Neuronal stem cell (in vitro differentiated cells): ENCODE results near the gene SEMA3F.
A peak's percentile ranks its signal among the peaks of the same experiment; 100 is the strongest.

Experiments
- DNase-seq: peaks from one replicate; pipeline ENCODE4 v3.0.0-alpha.2; 2013; ENCODE audit warnings: low spot score
- H2AFZ ChIP-seq: one replicate; pipeline ENCODE4 v1.6.1; 2013; ENCODE audit warnings: mild to moderate bottlenecking, low read length, inconsistent platforms
- H2AK5ac ChIP-seq: 2 replicates; pipeline ENCODE4 v1.6.1; 2013; ENCODE audit warnings: low read depth, mild to moderate bottlenecking, inconsistent platforms, low read length, moderate library complexity, mixed read lengths
- H2BK120ac ChIP-seq: 2 replicates; pipeline ENCODE4 v1.6.1; 2013; ENCODE audit warnings: low read depth, mild to moderate bottlenecking, inconsistent platforms, low read length, moderate library complexity, mixed read lengths
- H2BK12ac ChIP-seq: one replicate; pipeline ENCODE4 v1.6.1; 2013; ENCODE audit warnings: low read length, inconsistent platforms
- H2BK15ac ChIP-seq: 2 replicates; pipeline ENCODE4 v1.6.1; 2013; ENCODE audit warnings: mild to moderate bottlenecking, low read length, inconsistent platforms, mixed read lengths
- H2BK5ac ChIP-seq: one replicate; pipeline ENCODE4 v1.6.1; 2013; ENCODE audit warnings: inconsistent platforms, mild to moderate bottlenecking, low read length, moderate library complexity
- H3K14ac ChIP-seq: one replicate; pipeline ENCODE4 v1.6.1; 2013; ENCODE audit warnings: low read length, inconsistent platforms
- H3K18ac ChIP-seq: 2 replicates; pipeline ENCODE4 v1.6.1; 2013; ENCODE audit warnings: low read length, inconsistent platforms
- H3K23ac ChIP-seq: 2 replicates; pipeline ENCODE4 v1.6.1; 2013; ENCODE audit warnings: low read depth, mild to moderate bottlenecking, mixed read lengths, low read length, inconsistent platforms; ENCODE audit not compliant: poor library complexity
- H3K27ac ChIP-seq: replicated peaks from 3 replicates; pipeline ENCODE4 v1.5.1; 2013; ENCODE audit warnings: low read length, inconsistent platforms
- H3K27me3 ChIP-seq, 3 experiments: 2 replicates each; pipeline ENCODE4 v1.6.1; 2013; ENCODE audit warnings: low read length in 3 of 3, mild to moderate bottlenecking in 2 of 3, inconsistent platforms in 1 of 3, low read depth in 1 of 3, mixed read lengths in 1 of 3, moderate library complexity in 1 of 3; ENCODE audit not compliant: control insufficient read depth in 3 of 3, insufficient read depth in 3 of 3
- H3K36me3 ChIP-seq, 2 donors: replicated peaks in 1 of 2; 2 replicates each; pipeline ENCODE4 v1.6.1; 2013; ENCODE audit warnings: low read length in 2 of 2; ENCODE audit not compliant: control insufficient read depth in 2 of 2, insufficient read depth in 2 of 2
- H3K4ac ChIP-seq: 2 replicates; pipeline ENCODE4 v1.6.1; 2013; ENCODE audit warnings: inconsistent platforms, mild to moderate bottlenecking, low read length, moderate library complexity
- H3K4me1 ChIP-seq, 2 donors: 1 replicate in 1 of 2; 2 replicates in 1 of 2; pipeline ENCODE4 v1.6.1; 2013; ENCODE audit warnings: low read length in 2 of 2, low read depth in 1 of 2; ENCODE audit not compliant: control insufficient read depth in 2 of 2, insufficient read depth in 1 of 2
- H3K4me2 ChIP-seq: one replicate; pipeline ENCODE4 v1.6.1; 2013; ENCODE audit warnings: mild to moderate bottlenecking, low read length, inconsistent platforms; ENCODE audit not compliant: insufficient read depth, poor library complexity, severe bottlenecking
- H3K4me3 ChIP-seq, 2 donors: 2 replicates each; pipeline ENCODE4 v1.5.1; 2013; ENCODE audit warnings: low read length in 2 of 2, mild to moderate bottlenecking in 2 of 2, inconsistent platforms in 1 of 2, moderate library complexity in 1 of 2
- H3K79me1 ChIP-seq: one replicate; pipeline ENCODE4 v1.6.1; 2013; ENCODE audit warnings: low read depth, mild to moderate bottlenecking, inconsistent platforms, low read length, moderate library complexity
- H3K9ac ChIP-seq: one replicate; pipeline ENCODE4 v1.6.1; 2013; ENCODE audit warnings: mild to moderate bottlenecking, low read depth, low read length, inconsistent platforms; ENCODE audit not compliant: poor library complexity
- H3K9me3 ChIP-seq, 2 donors: replicated peaks in 1 of 2; 2 replicates each; pipeline versions ENCODE3 to v1.6.1; 2013; ENCODE audit warnings: low read length in 2 of 2, mild to moderate bottlenecking in 2 of 2, inconsistent platforms in 1 of 2, low read depth in 1 of 2, mixed read lengths in 1 of 2, moderate library complexity in 1 of 2; ENCODE audit not compliant: control insufficient read depth in 2 of 2, insufficient read depth in 1 of 2
- H4K8ac ChIP-seq: one replicate; pipeline ENCODE4 v1.6.1; 2013; ENCODE audit warnings: low read depth, mild to moderate bottlenecking, inconsistent platforms, low read length, moderate library complexity
- H4K91ac ChIP-seq: one replicate; pipeline ENCODE4 v1.6.1; 2013; ENCODE audit warnings: low read length, low read depth, mild to moderate bottlenecking, inconsistent platforms; ENCODE audit not compliant: poor library complexity
- WGBS, 2 donors: extraction: QIAGEN DNeasy Blood & Tissue Kit; methylation state at CpG; one replicate each; pipeline ENCODE4 v1.1.7; 2013; ENCODE audit warnings: missing lambda C conversion rate in 2 of 2, mixed read lengths in 1 of 2; ENCODE audit not compliant: insufficient read length in 2 of 2, insufficient replicate concordance in 1 of 2; ENCODE audit errors: extremely low coverage in 2 of 2; 5-methylcytosine and 5-hydroxymethylcytosine counted together

The SEMA3F gene

DNA sequence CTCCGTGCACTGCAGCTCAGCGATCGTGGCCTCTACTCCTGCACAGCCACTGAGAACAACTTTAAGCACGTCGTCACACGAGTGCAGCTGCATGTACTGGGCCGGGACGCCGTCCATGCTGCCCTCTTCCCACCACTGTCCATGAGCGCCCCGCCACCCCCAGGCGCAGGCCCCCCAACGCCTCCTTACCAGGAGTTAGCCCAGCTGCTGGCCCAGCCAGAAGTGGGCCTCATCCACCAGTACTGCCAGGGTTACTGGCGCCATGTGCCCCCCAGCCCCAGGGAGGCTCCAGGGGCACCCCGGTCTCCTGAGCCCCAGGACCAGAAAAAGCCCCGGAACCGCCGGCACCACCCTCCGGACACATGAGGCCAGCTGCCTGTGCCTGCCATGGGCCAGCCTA, 32.6 kb downstream of the SEMA3F start:
- Histone ChIP-seq H3K27ac (no peak overlapping the region), H3K36me3 (peaks cover 0 to 40% of the 10 kb centered on the region in 2 donors), H2BK15ac (no peak overlapping the region), H3K27me3 (peaks cover 0 to 13% (median 0%) of the 10 kb centered on the region in 3 experiments), H3K79me1 (peaks cover 2% of the 10 kb centered on the region), H3K23ac (no peak overlapping the region), H3K4me1 (peaks cover 3 to 6% of the 10 kb centered on the region in 2 donors), H3K4me3 (no peak overlapping the region), H2BK5ac (no peak overlapping the region), H3K14ac (no peak overlapping the region), H2AFZ (no peak overlapping the region), H4K91ac (no peak overlapping the region), H3K4ac (no peak overlapping the region), H2BK12ac (no peak overlapping the region), H3K18ac (no peak overlapping the region), H2AK5ac (no peak overlapping the region), H3K9me3 (no peaks in the 10 kb centered on the region), H4K8ac (no peak overlapping the region), H3K9ac (no peak overlapping the region), H2BK120ac (no peak overlapping the region), H3K4me2 (no peak overlapping the region)
- no peak for DNase-seq
- no CpG with 5 or more reads among the region's 19 CpGs for WGBS, 2 donors

- WGBS, 2 donors: no CpG with 5 or more reads among the region's 5 CpGs
- no peak overlapping the region for H2BK15ac ChIP-seq
- no peak overlapping the region for H4K91ac ChIP-seq
- H3K27ac ChIP-seq: no peak overlapping the region
- no peak overlapping the region for H3K9ac ChIP-seq
- peak overlapping the region; percentile 9 for H3K18ac ChIP-seq
- H3K27me3 ChIP-seq: peaks cover 0 to 21% (median 3%) of the 10 kb centered on the region in 3 experiments
- no peak overlapping the region for H2BK120ac ChIP-seq
- no peak overlapping the region for H4K8ac ChIP-seq
- peak overlapping the region; percentile 39 for H2AFZ ChIP-seq
- H3K4me1 ChIP-seq: peaks cover 0 to 6% of the 10 kb centered on the region in 2 donors
- H3K4ac ChIP-seq: no peak overlapping the region
- H3K4me3 ChIP-seq: no peak overlapping the region
- peaks cover 0 to 30% of the 10 kb centered on the region in 2 donors for H3K36me3 ChIP-seq
- H3K9me3 ChIP-seq: no peaks in the 10 kb centered on the region
- H3K14ac ChIP-seq: no peak overlapping the region
- H2BK12ac ChIP-seq: no peak overlapping the region
- peaks cover 5% of the 10 kb centered on the region for H3K79me1 ChIP-seq
- H2AK5ac ChIP-seq: no peak overlapping the region
- no peak overlapping the region for H2BK5ac ChIP-seq
- no peak overlapping the region for H3K23ac ChIP-seq
- no peak overlapping the region for H3K4me2 ChIP-seq
- peak; percentile 66 for DNase-seq
Observed at GRCh38 chr3:50189274-50189673, 34.1 kb downstream of the SEMA3F start.

- Histone ChIP-seq H3K9ac (no peak overlapping the region), H2AFZ (no peak overlapping the region), H2BK15ac (no peak overlapping the region), H3K4ac (no peak overlapping the region), H3K27ac (no peak overlapping the region), H2BK120ac (no peak overlapping the region), H3K18ac (no peak overlapping the region), H3K36me3 (peaks cover 0 to 22% of the 10 kb centered on the region in 2 donors), H2BK5ac (no peak overlapping the region), H4K8ac (no peak overlapping the region), H3K4me1 (peaks cover 0 to 10% of the 10 kb centered on the region in 2 donors), H4K91ac (no peak overlapping the region), H3K23ac (no peak overlapping the region), H3K4me2 (no peak overlapping the region), H3K27me3 (peaks cover 0 to 27% (median 3%) of the 10 kb centered on the region in 3 experiments), H3K4me3 (no peak overlapping the region), H3K9me3 (no peaks in the 10 kb centered on the region), H2BK12ac (no peak overlapping the region), H3K14ac (no peak overlapping the region), H3K79me1 (peaks cover 5% of the 10 kb centered on the region), H2AK5ac (no peak overlapping the region)
- no peak for DNase-seq
- no CpG with 5 or more reads among the region's 7 CpGs for WGBS, 2 donors
Observed at GRCh38 chr3:50189989-50190388, 34.9 kb downstream of the SEMA3F start.

GRCh38 chr3:50190936-50191660, 36.0 kb downstream of the SEMA3F start, which contains the start of gene GNAT1:
Gene GNAT1 (plus strand): TSS chr3:50191610. CDS start chr3:50191726, 116 bp downstream.
- Histone ChIP-seq H3K4me1 (peaks cover 0 to 10% of the 10 kb centered on the region in 2 donors), H2AK5ac (peak within 1 kb of the TSS; percentile 82), H3K9me3 (no peaks in the 10 kb centered on the region), H4K8ac (peak within 1 kb of the TSS; percentile 29), H2BK5ac (peak within 1 kb of the TSS; percentile 85), H2BK15ac (peak within 1 kb of the TSS; percentile 99), H4K91ac (peak within 1 kb of the TSS; percentile 31), H3K4me2 (no peak within 1 kb of the TSS), H2BK120ac (peak within 1 kb of the TSS; percentile 93), H3K18ac (peak within 1 kb of the TSS; percentile 75), H3K4me3 (no peak within 1 kb of the TSS), H3K23ac (no peak within 1 kb of the TSS), H3K79me1 (peaks cover 5% of the 10 kb centered on the region), H3K4ac (no peak within 1 kb of the TSS), H2AFZ (no peak within 1 kb of the TSS), H3K9ac (peak within 1 kb of the TSS; percentile 7), H3K27me3 (peaks cover 0 to 38% (median 3%) of the 10 kb centered on the region in 3 experiments), H3K36me3 (peaks cover 0 to 13% of the 10 kb centered on the region in 2 donors), H3K27ac (no peak within 1 kb of the TSS), H3K14ac (no peak within 1 kb of the TSS), H2BK12ac (peak within 1 kb of the TSS; percentile 98)
- no CpG with 5 or more reads among the region's 8 CpGs for WGBS, 2 donors
- DNase-seq: no peak
